ENCODE data around the gene UBQLN1.

GRCh38 chr9:83715794-83716193 is 8.0 kb upstream of the UBQLN1 start:
- no peak for TF ChIP-seq CTCF (IDR thresholded peaks at IDR 0.05 in 4 of 5, conservative IDR thresholded peaks at IDR 0.05 in 1 of 5)
- TF ChIP-seq POLR2A (IDR thresholded peaks at IDR 0.05) = no peak

All from gastrocnemius medialis (tissue), 4 donors.